ENCODE results near the gene NKX1-1.
"Not testable (repeated sequence)": the region's sequence is repeated elsewhere in the genome, so short reads cannot be mapped to it uniquely, and the experiment has no call there.

NKX1-1 gene

DNA sequence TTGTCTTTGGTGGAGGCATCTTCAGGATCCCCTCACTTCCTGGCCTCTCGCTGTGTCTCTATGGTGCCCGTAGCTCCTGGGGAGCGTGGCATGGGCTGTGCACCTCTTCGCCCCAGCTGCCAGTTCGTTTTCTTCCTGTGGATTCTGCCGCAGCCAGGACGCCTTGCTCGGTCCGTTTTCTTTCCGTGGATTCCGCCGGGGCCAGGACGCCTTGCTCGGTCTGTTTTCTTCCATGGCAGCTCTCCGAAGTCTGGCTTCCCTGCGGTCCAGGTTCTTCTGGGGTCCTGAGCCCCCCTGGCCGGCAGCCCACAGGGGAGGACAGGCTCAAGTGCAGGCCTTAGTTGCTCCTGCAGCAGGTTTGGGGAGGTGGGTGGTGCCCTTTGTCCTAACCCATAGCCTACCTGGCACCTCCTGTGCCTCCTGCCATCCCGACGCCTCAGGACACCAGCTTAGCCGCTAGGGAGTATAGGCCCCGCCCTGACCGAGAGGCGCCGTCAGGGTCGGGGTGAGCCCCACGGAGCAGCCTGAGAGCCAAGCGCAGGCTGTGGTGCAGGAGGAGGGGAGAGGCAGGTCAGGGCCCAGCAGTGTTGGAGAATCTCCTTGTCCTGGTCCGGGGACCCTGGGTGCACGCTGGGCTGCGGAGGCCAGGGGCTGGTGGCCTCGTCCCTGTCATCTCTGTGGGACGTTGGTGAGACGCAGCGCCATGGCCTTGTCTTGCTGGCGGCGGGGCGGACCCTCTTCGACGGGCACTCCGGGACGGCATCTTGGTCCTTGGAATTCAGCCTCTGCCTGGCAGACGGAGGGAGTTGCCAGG is 32.1 kb downstream of the NKX1-1 start:
- no peak for DNase-seq (ENCODE audit: low read depth)

DNA sequence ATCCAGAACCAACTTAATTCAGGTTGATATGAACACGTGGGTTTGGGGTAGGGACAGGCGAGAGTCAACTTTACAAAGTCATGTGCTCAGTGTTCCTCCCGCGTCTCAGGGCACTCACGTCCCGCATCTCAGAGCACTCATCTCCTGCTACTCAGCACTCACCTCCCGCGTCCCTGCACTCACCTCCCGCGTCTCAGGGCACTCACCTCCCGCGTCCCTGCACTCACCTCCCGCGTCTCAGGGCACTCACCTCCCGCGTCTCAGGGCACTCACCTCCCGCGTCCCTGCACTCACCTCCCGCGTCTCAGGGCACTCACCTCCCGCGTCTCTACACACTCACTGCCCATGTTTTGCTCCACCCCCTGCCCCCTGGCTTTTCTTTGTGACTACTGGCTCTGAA is 33.7 kb downstream of the NKX1-1 start:
- DNase-seq (ENCODE audit: low read depth) = not testable (repeated sequence)

DNA sequence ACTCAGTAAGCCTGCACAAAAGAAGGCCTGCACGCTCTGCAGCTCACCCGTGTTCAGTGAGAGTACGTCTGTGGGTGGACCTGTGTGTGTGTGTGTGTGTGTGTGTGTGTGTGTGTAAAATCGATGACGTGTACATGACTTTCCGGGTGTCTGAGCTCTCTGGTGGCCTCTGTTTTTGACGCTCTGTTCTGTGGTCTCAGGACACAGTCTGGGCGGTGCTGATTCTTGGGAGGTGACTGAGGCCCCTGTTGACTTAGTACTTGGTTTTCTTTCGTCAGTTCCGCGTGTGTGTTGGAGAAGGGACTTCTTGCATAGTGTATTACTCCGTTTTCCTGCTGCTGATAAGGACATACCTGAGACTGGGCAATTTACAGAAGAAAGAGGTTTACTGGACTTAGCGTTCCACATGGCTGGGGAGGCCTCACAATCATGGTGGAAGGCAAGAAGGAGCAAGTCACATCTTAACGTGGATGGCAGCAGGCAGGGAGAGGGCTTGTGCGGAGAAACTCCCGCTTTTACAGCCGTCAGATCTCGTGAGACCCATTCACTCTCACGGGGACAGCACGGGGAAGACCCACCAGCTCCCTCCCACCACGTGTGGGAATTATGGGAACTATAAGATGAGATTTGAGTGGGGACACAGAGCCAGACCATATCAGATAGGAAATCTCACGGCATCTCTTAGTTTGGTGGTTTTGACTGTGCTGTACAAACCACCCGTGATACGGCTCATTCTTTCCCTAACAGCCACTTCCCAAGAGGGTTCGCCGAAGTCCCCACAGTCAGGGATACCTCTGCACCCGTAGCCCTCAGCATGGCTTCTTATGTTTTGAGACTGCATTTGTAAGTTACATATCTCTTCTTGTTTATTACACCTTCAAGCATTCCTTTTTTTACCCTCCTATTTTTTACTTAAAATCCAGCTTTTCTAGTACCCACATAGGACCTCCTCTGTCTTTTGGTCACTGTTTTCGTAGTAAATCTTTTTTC is 34.8 kb downstream of the NKX1-1 start:
- DNase-seq (ENCODE audit: low read depth) = no peak

DNA sequence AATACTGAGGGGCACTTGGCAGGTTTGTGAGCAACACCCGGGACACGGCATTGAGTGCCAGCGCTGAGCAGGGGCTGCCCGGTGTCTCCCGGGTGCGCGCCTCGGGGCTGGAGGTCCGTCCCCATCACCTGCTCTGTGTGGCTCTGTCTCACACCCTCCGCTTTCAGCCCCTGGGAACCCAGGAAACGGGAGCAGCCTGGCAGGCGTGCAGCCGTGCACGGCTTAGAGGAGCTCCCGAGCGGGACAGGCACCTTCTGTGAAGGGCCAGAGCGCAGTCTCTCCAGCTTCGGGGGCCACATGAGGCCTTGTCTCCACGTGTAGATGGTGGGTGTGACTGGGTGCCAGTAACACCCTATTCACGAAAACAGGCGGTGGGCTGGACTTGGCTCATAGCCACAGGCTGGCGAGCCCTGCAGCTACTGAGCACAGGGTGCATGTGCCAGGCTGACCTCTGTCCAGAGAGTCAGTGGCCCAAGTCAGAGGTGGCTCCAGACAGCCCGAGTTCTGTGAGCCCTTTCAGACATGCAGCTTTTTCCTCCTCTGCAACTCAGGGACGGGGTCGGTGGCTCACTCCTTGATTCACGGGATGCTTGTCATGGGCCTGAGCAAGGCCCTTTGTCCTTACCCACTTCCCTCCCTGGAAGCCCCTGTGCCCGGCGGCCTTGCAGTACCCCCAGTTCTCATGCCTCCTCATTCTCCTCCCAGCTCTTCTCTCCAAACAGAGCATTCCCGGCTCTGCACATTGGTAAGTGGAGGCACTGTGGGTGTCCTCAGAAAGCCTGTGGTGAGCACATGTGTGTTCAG is 35.7 kb downstream of the NKX1-1 start:
- no peak for DNase-seq (ENCODE audit: low read depth)

DNA sequence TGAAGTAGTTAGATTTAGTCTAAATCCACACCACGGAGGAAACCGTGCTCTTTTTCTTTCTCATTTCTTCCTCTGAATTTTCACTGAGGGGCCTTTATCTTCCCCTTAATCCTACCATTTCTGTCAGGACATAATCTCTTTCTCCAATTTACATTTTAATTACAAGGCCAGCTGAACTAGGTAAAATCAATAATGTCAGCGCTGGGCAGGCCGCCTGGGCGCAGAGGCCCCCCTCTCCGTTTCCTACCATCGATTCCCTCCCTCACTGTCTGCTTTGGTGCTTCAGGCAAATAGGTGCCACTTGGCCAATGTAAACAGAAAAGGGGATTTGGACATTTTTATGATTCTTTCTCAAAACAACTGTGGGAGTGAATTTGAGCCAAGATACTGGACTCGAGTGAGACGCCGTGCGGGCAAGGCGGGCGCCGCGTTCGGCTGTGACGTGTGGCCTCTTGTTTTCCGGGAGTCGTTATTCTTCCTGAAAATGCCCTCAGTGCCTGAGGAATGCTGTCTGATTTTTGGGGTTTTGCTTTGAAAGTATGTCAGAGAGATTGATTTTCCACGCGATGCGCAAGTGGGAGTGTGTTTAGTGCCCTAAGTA is 36.7 kb downstream of the NKX1-1 start:
- DNase-seq (ENCODE audit: low read depth) = no peak

DNA sequence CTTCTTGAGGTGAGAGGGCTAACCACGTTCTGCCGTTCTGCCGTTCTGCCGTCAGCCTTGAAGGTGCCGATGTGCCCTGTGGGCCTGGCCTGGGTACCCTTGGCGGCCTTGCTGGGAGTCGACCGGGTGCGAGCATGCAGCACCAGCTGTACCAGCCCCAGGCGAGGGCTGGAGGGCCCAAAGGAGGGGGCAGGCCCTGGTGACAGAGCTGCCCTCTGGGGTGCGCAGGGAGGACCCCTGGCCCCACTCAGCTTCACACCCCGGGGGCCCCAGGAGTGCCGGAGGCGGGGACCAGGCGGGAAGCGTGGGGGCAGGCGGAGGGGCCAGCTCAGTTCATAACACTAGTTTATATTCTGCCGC is 37.2 kb downstream of the NKX1-1 start:
- no peak for DNase-seq (ENCODE audit: low read depth)

DNA sequence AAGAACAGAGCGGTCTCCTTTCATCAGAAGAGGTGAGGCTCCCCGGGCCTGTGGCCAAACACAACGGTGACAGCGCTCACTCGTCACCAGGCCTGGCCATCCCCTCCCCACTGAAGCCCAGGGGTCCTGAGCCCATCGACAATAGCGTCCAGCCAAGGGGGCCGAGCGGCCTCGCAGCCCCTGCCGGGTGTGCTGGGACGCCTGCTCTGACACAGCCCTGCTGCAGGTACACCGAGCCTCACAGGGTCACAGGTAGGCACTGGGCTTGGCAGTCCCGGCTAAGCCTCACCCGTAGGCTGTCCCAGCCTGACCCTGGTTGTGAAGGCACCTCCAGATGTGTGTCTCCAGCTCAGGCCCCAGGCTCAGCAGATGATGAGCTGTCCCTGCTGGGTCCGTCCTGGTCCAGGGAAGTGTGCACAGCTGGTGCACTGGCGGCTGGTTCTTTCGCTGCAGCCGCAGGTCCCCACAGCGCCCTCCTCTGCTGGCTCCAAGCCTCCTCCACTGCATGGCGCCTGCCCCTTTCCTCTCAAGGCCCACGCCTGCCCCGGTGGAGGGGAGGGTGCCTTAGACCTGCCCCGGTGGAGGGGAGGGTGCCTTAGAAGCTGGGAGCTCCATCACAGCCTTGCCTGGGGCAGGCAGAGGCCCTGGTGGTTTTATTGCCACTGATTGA is 37.7 kb downstream of the NKX1-1 start:
- DNase-seq (ENCODE audit: low read depth) = no peak

DNA sequence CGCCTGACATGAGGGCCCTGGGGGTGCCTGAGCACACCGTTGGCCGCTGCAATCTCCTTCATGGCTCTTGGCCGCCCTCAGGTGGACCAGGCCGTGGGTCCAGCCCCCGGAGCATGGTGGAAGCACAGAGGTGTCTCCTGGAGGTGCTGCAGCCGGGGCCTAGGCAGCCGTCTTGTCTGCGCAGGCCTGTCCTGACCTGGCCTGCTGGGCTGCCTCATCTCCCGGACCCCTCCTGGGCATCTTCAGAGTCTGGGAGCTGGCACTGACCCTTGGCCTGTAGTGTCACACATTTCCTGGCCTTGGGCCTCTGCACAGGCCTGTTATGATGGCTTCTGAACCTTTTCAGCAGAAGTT is 38.3 kb downstream of the NKX1-1 start:
- DNase-seq (ENCODE audit: low read depth) = no peak

DNA sequence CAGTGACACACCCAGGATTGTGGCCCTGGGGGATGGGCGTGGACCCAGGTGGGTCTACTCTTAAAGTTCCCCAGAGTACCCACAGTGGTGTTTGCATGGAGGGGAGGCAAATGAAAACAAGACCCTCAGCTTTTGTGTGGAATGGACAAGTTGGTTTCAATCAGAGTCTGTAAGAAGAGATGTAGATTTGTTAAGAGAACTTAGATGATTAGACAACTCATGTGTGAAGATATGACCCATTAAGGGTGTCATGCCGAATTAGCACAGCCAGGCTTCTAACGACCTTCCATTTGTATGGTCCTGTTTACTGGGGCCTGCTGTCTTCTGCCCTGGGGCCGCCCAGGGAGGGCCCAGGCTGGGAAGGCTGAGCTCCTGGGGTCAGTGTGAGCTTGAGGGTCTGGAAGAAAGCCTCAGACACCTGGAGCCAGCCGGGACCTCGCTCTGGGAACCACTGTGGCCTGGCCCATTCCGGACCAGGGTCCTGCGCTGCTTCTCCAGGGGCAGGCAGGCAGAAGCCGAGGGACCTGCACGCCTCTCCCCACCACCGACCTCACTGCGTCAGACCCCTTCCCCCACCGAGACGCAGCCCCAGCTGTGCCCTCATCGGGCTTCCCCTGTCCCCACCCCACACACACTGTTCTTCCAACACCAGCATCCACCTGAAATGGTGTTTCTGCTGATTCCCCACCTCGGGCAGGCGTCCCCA is 38.9 kb downstream of the NKX1-1 start:
- no peak for DNase-seq (ENCODE audit: low read depth)

DNA sequence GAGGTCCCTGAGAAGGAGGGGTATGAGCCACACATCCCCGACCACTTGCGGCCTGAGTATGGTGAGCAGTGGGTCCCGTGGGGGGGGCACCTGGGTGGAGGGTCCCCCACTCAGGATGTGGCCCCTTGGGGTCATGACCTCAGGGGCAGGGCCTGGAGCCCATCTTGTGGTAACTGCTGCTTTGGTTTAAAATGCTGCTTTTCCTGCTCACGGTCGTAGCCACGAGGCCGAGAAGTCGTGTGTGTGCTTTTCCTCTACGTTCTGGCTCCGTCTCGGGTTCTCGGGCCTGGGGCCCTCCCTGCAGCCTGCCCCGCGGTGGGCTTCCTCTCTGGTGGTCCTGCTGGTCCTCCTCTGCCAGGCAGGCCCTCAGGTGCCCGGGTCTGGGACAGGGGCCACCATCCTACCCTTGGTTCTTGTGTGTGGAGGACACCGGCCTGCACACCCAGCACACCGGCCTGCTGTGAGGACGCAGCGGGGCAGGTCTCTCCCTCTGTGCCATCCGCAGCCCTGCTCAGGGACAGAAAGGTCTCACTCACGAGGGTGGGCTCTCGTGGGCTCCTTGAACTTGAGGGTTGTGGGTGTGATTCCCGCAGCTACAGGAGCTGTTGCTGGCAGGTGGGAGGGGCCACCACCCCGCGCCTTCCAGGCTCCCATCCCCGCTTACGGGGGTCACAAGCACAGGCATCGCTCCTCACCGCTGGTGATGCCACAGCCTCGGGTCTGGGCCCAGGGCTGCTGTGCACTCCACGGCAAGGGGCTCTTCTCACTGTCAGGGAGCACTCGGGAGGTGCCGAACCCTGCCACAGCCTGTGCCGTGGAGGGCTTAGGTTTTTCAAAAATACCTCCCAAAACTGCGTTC is 39.6 kb downstream of the NKX1-1 start:
- DNase-seq (ENCODE audit: low read depth) = no peak

DNA sequence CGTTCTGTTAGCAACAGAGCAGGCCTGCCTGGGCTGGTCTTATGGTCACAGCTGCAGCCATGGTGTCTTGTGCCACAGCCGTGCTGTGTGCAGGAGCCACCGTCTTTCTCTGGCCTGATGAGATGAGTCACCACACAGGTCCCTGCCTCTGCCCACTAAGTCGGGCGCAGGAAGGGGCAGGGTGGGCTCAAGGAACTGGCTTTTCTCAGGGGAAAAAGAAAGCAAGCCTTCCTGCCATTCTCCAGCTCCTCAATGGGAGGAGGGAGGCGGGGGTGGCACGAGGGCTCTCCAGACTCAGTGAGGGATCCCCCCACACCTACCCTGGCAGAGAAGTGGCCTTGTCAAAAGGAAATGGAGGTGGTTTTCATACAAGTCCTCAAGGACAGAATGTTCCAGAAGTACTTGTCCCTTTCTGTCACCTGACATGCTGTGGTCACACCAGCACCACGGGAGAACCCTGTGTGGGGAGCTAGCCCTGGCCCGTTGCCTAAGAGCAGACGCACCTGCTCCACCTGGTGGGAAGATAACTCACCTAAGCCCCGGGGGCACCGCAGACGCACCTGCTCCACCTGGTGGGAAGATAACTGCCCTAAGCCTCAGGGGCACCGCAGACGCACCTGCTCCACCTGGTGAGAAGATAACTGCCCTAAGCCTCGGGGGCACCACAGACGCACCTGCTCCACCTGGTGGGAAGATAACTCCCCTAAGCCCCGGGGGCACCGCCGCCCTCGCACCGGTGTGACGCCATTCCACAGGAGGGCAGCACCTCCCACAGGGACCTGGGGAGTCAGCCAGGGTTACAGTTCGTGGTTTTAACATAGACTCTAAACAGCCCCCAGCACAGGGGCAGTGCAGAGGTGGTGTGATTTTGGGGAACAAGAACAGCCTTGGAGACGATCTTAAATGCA is 40.7 kb downstream of the NKX1-1 start:
- DNase-seq (ENCODE audit: low read depth) = no peak

DNA sequence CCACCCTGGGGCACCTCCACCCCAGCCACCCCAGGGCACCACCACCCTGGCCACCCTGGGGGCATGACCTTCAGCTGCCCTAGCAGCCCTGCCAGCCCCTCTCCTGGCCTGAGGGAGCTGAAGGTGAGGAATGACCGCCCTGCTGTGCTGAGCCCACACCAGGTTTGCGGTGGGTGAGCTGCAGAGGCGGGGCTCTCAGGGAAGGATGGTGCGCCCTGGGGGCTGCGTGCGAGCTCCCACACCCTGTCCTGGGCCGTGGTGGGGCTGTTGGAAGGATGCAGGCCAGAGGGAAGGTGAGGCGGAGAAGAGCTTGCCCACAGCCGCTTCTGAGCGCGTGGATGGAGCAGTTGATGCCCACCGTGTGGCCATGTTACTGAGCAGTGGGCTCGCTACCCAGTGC is 41.5 kb downstream of the NKX1-1 start:
- no peak for DNase-seq (ENCODE audit: low read depth)

DNA sequence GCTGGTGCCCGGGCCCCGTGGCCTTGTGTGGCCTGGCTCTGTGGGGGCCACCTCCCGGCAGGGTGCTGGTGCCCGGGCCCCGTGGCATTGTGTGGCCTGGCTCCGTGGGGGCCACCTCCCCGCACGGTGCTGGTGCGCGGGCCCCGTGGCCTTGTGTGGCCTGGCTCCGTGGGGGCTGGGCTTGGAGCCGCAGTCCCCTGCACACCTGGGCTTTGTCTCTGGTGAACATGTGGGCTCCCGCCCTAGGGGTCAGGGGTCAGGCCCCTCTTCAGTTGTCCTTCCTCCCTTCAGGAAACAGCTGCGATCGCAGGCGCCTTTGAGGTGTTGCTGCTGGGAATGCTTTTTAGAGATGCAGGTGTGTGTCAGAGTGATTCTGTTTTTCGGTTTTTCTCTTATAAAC is 42.0 kb downstream of the NKX1-1 start:
- DNase-seq (ENCODE audit: low read depth) = no peak

DNA sequence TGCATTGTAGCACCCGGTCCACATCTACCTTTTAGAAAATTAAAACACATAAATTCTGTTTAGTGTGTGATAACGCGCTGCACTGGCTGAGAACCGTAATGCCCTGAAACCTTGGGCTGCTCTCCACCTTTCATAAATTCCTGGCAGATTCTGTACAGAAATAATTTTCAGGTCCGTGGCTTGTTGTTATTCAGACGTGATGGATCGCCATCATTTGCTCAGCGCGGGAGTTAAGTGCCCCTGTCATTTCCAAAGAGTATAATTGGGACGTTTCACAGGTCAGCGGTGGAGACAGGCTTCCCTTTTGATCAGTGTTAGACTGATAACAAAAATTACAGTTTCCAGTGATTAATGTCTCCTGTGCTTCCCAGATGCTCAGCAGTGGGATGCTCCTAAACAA is 42.7 kb downstream of the NKX1-1 start:
- no peak for DNase-seq (ENCODE audit: low read depth)

DNA sequence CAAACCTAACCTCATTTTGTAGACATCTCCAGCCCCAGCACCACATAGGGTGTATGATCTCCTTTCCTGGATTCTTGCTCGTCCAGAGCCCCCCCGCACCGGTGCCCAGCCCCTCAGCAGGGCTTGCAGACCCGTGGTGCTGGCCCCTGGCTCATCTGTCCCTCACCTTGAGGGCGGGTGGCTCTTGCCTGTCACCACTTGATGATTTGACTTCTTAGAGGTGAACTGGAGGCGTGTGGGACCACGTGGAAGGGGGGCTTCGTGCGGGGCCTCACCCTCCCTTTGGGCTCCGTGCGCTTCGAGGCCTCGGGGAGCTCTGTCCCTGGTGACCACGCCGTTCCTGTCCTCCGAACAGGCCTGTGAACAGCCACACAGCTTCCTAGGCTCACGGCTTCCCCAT is 43.7 kb downstream of the NKX1-1 start:
- no peak for DNase-seq (ENCODE audit: low read depth)

DNA sequence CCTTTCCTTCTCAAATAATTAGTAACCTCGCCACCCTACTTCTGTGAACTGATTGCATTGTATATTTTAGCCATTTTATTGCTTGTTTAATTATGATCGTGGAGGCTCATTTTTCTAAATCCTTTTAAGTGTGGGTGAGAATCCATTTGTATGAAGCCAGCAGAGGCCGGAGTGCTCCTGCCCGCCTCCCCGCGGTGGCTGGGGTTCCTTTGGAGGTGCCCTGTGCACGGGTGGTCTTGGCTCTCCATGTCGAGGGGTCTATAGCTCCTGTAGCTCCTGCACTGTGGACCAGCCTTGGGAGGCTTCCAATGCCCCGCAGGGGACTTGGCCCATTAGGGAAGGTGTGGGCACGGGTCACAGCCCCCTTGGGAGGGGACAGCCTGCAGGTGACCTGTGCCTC is 44.2 kb downstream of the NKX1-1 start:
- no peak for DNase-seq (ENCODE audit: low read depth)

DNA sequence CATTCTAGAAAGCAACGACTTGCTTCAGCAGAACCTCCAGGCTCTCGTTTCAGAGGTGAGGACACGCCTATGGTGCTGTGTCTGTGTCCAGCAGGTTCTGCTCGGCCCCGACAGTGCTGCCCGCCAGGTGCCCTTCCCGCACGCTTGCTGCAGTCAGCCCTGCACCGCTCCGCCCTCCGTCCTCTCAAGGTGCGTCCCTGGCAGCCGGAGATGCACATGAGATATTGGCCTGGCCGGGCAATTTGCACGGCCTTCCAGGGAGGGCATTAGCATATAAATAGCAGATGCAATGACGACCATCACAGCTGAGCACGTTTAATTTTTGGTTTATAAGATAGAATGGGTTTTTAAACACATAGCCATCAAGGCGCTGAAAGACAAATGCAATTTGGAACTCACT is 44.8 kb downstream of the NKX1-1 start:
- no peak for DNase-seq (ENCODE audit: low read depth)

DNA sequence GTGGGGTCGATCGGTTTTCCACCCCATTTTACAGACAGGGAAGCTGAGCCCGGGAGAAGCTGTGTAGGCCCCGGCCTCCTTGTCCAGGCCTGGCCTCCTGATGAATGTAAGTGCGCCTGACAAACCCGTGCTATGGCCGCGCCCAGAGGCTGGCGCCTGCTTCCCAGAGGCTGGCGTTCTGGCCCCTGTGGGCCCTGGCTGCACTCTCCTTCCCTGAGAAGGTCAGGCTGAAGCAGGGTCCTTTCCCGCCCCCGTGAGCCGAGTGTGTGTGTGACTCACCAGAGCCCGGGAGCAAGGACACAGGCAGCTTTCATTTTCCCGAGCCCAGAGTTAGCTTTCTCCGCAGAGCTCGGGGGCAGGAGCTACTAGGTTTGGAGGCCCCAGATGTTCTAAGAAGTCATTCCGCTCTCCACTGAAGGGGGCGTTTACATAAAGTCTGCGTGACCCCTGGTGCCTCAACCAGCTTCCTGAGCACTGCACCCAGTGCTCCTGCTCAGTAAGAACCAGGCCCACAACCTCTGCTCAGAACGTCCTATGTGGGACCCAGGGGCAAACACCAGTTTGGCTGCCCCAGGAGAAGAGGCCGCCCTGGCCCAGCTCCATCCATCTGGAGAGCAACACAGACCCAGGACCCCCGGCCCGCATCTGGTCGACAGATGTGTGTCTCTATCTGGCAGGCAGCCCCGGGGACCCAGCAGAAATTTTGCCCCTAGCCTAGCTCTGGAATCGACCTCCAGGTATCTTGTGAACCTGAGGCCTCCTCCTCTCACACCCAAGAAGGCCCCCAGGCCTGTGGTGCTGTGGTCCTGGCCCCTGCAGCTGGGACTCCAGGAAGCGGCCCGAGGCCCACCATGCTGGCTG is 45.6 kb downstream of the NKX1-1 start:
- no peak for DNase-seq (ENCODE audit: low read depth)

Measured in T-helper 22 cell (primary cell).